GM12878 (cell line): ENCODE data around the gene RAD51B. TPM values are rescaled to one million over a fixed set of nuclear protein-coding genes. Genes with fewer than 3 reads are reported as not detected.
A peak's percentile ranks its signal among the peaks of the same experiment; 100 is the strongest.

Experiments used
- ATAC-seq: fragments of 200-7000 bp; cut with Tn5 transposase; 3 replicates; pipeline ENCODE4 v1.9.1; 2020; ENCODE audit warnings: mild to moderate bottlenecking, moderate library complexity
- BruUV-seq: library from RNA; stranded (reverse); fragments of 400-500 nt; replicated peaks from 2 replicates; lab custom pipeline; 2021; lab: Mats Ljungman, UMichigan
- CTCF ChIA-PET: fragments of 300-600 bp; sonication (Branson Sonifier 250); formaldehyde crosslinking; extraction: SDS; loops from one replicate; lab custom pipeline; 2021; ENCODE audit warnings: inconsistent platforms; lab: Yijun Ruan, JAX
- POLR2A ChIA-PET: fragments of 350-600 bp; formaldehyde crosslinking; extraction: SDS; loops from one replicate; lab custom pipeline; 2021; ENCODE audit warnings: inconsistent platforms; lab: Charles Lee
- RAD21 ChIA-PET: fragments of 300-600 bp; sonication (Branson Sonifier 250); formaldehyde crosslinking; loops from one replicate; lab custom pipeline; 2023; ENCODE audit warnings: antibody characterized with exemption; ENCODE audit not compliant: unreplicated experiment; lab: Charles Lee
- SMC1A ChIA-PET: fragments of 300-600 bp; sonication (Branson Sonifier 250); formaldehyde crosslinking; loops from one replicate; lab custom pipeline; 2023; ENCODE audit not compliant: unreplicated experiment, uncharacterized antibody; lab: Charles Lee
- DNase-seq: peaks from one replicate; pipeline ENCODE4 v3.0.0-alpha.2; 2011; ENCODE audit warnings: low read depth, low spot score
- FAIRE-seq: peaks from 3 replicates; lab custom pipeline; 2011; peaks lifted over from hg19 to GRCh38; lab: Jason Lieb, UNC
- H2AFZ ChIP-seq: 2 replicates; pipeline ENCODE4 v1.6.0; 2011; ENCODE audit warnings: low read depth, low read length, control low read depth; ENCODE audit not compliant: control insufficient read depth
- H3K27ac ChIP-seq: 2 replicates; pipeline ENCODE4 v1.5.1; 2011; ENCODE audit warnings: control low read depth; ENCODE audit not compliant: control insufficient read depth, insufficient read depth
- H3K27me3 ChIP-seq, 2 experiments: replicated peaks in 1 of 2; 2 replicates each; pipeline versions ENCODE4 v1.6.0 to v1.6.1; 2011; ENCODE audit warnings: low read length in 1 of 2; ENCODE audit not compliant: control insufficient read depth in 2 of 2, insufficient read depth in 2 of 2
- H3K36me3 ChIP-seq, 2 experiments: 2 replicates each; pipeline ENCODE4 v1.5.1; 2011; ENCODE audit warnings: low read length in 1 of 2; ENCODE audit not compliant: control insufficient read depth in 2 of 2, insufficient read depth in 2 of 2
- H3K4me1 ChIP-seq: 2 replicates; pipeline ENCODE4 v1.6.1; 2011; ENCODE audit warnings: mild to moderate bottlenecking, low read length, moderate library complexity, mixed read lengths; ENCODE audit not compliant: control insufficient read depth, insufficient read depth
- H3K4me2 ChIP-seq: 2 replicates; pipeline ENCODE4 v1.6.0; 2011; ENCODE audit warnings: control low read depth; ENCODE audit not compliant: control insufficient read depth, insufficient read depth
- H3K4me3 ChIP-seq: fragments of 200-600 bp; sonication (generic); 2 replicates; pipeline ENCODE4 v1.5.1; 2016
- H3K79me2 ChIP-seq: 2 replicates; pipeline ENCODE4 v1.6.0; 2011; ENCODE audit warnings: low read length; ENCODE audit not compliant: control insufficient read depth, insufficient read depth
- H3K9ac ChIP-seq: 2 replicates; pipeline ENCODE4 v1.8.0; 2011; ENCODE audit warnings: low read length, control low read depth, mixed read lengths; ENCODE audit not compliant: control insufficient read depth, insufficient read depth
- H3K9me3 ChIP-seq: replicated peaks from 3 replicates; pipeline ENCODE4 v1.5.1; 2011; ENCODE audit warnings: mild to moderate bottlenecking, low read length; ENCODE audit not compliant: control insufficient read depth, insufficient read depth
- H4K20me1 ChIP-seq: 2 replicates; pipeline ENCODE4 v1.6.0; 2011; ENCODE audit not compliant: control insufficient read depth, insufficient read depth
- BHLHE40 ChIP-seq, 2 experiments: fragments of 450-650 bp in 1 of 2; IDR thresholded peaks; 2 replicates each; pipeline ENCODE4 v1.6.1; 2011 to 2017; ENCODE audit warnings: low read depth in 2 of 2, borderline replicate concordance in 1 of 2, improper control_type of control experiment in 1 of 2, low read length in 1 of 2, mild to moderate bottlenecking in 1 of 2
- IKZF2 ChIP-seq, 2 experiments: fragments of 450-650 bp; IDR thresholded peaks; 2 replicates each; pipeline ENCODE4 v1.6.1; 2017; ENCODE audit warnings: mild to moderate bottlenecking in 2 of 2, moderate library complexity in 2 of 2
- IRF4 ChIP-seq: IDR thresholded peaks from 2 replicates; pipeline ENCODE4 v1.6.1; 2011; ENCODE audit warnings: low read depth, low read length
- JUND ChIP-seq: IDR thresholded peaks from 2 replicates; pipeline ENCODE4 v1.6.1; 2012; ENCODE audit warnings: low read depth, mild to moderate bottlenecking, low read length, improper control_type of control experiment, moderate library complexity
- LARP7 ChIP-seq: fragments of 450-650 bp; IDR thresholded peaks from 2 replicates; pipeline ENCODE4 v1.6.1; 2017; ENCODE audit warnings: mild to moderate bottlenecking
- MEF2B ChIP-seq: fragments of 450-650 bp; IDR thresholded peaks from 2 replicates; pipeline ENCODE4 v1.6.1; 2018; ENCODE audit warnings: mild to moderate bottlenecking, moderate library complexity; ENCODE audit not compliant: partially characterized antibody, poor library complexity, severe bottlenecking
- MXI1 ChIP-seq: fragments of 150-350 bp; IDR thresholded peaks from 2 replicates; pipeline ENCODE4 v1.6.1; 2011; ENCODE audit warnings: low read depth, mild to moderate bottlenecking, inconsistent platforms, low read length, improper control_type of control experiment
- NR2F1 ChIP-seq: fragments of 450-650 bp; conservative IDR thresholded peaks from 2 replicates; pipeline ENCODE4 v1.6.1; 2017; ENCODE audit warnings: mild to moderate bottlenecking
- NRF1 ChIP-seq: conservative IDR thresholded peaks from 2 replicates; pipeline ENCODE4 v1.6.1; 2011; ENCODE audit warnings: mild to moderate bottlenecking, low read depth, low read length, improper control_type of control experiment
- POU2F2 ChIP-seq: IDR thresholded peaks from 3 replicates; pipeline ENCODE4 v1.6.1; 2011; ENCODE audit warnings: low read depth, mild to moderate bottlenecking, low read length, borderline replicate concordance
- RUNX3 ChIP-seq: IDR thresholded peaks from 2 replicates; pipeline ENCODE4 v1.6.1; 2012; ENCODE audit warnings: low read length, inconsistent platforms
- SREBF1 ChIP-seq: IDR thresholded peaks from 2 replicates; pipeline ENCODE4 v1.6.1; 2012; ENCODE audit warnings: mild to moderate bottlenecking, low read length
- TARDBP ChIP-seq: IDR thresholded peaks from 2 replicates; pipeline ENCODE4 v1.6.1; 2016; ENCODE audit warnings: borderline replicate concordance
- ZBTB11 ChIP-seq: fragments of 450-650 bp; formaldehyde crosslinking; IDR thresholded peaks from 2 replicates; pipeline ENCODE4 v1.5.0; 2022; ENCODE audit warnings: mild to moderate bottlenecking, missing genetic modification characterization
- ZNF274 ChIP-seq: IDR thresholded peaks from one replicate; pipeline ENCODE4 v1.8.0; 2011; ENCODE audit not compliant: insufficient read length, insufficient read depth
- ZNF592 ChIP-seq: fragments of 450-650 bp; IDR thresholded peaks from 2 replicates; pipeline ENCODE4 v1.6.1; 2017; ENCODE audit warnings: mild to moderate bottlenecking, moderate library complexity
- WGBS: methylation state at CpG from one replicate; pipeline ENCODE4 v1.1.6; 2016; ENCODE audit warnings: low lambda C conversion rate; ENCODE audit not compliant: insufficient replicate concordance, insufficient coverage; ENCODE audit errors: missing lambda C conversion rate; 5-methylcytosine and 5-hydroxymethylcytosine counted together
- in situ Hi-C: fragments of 300-500 bp; cut with MboI; formaldehyde crosslinking; loops from 9 replicates; pipeline ENCODE4 v1.14.3; 2018; ENCODE audit warnings: mixed read lengths
- intact Hi-C: fragments of 100-400 bp; cut with micrococcal nuclease; formaldehyde crosslinking; loops from one replicate; pipeline ENCODE4 v1.14.2; 2022; ENCODE audit not compliant: unreplicated experiment
- polyA plus RNA-seq, 11 experiments: library from polyadenylated mRNA; depleted of rRNA in 4 of 11; unstranded in 6 of 11; stranded (reverse) in 5 of 11; fragments of >200 nt; fragmentation: Nextera tagmentation in 4 of 11; fragmentation: Illumina TruSeq in 1 of 11; extraction: Ambion mirVana in 4 of 11; extraction: Trizol in 1 of 11; gene quantifications; 1 replicate in 1 of 11; 2 replicates in 10 of 11; pipeline versions ENCODE4 v1.2.1 to v1.2.3, GENCODE V29; 2011 to 2016; ENCODE audit warnings: inconsistent platforms in 2 of 11, missing spikeins in 2 of 11, low read depth in 1 of 11
- total RNA-seq, 4 experiments: library from RNA; depleted of rRNA in 3 of 4; stranded (reverse); fragments of >200 nt in 3 of 4; fragmentation: Illumina TruSeq in 1 of 4; extraction: Trizol in 1 of 4; gene quantifications; 2 replicates each; pipeline versions ENCODE4 v1.2.1 to v1.2.3, GENCODE V29; 2013 to 2021

The RAD51B gene
- total and polyA plus RNA-seq, 10 of the 15 experiments (the other 5 are each of a cell fraction or from before 2014, with no cell fraction given) = 9.8 to 26.8 (median 21.3) TPM

GRCh38 chr14:68327231-68327630 is 507.7 kb downstream of the RAD51B start:
- H2AFZ ChIP-seq = no peak overlapping the region
- in situ Hi-C loops = no loop called here
- no peaks in the 10 kb centered on the region for H3K27me3 ChIP-seq
- H3K4me1 ChIP-seq = peaks cover 29% of the 10 kb centered on the region
- H3K4me3 ChIP-seq = no peak overlapping the region
- FAIRE-seq = no peak
- no peaks in the 10 kb centered on the region for H3K9me3 ChIP-seq
- ATAC-seq = peak; percentile 43
- intact Hi-C loops = loop anchor here (5.0 kb wide), 1 partner anchor 40 kb away; no protein-coding TSS in a partner anchor
- ChIA-PET RAD21 (interaction anchor here (0.9 to 2.3 kb wide), 6 partner anchors 8 to 186 kb away, joined by 3 to 21 read pairs (median 4); no protein-coding TSS in a partner anchor), POLR2A (interaction anchor here (0.6 to 2.9 kb wide), 5 partner anchors 11 to 48 kb away, joined by 3 to 14 read pairs (median 6); no protein-coding TSS in a partner anchor), CTCF (no interaction called here), SMC1A (interaction anchor here (0.7 to 3.3 kb wide), 9 partner anchors 8 to 78 kb away, joined by 3 to 37 read pairs (median 11); no protein-coding TSS in a partner anchor)
- no peaks in the 10 kb centered on the region for H4K20me1 ChIP-seq
- no peak for DNase-seq
- WGBS = 100% methylated on average over 3 of the region's 3 CpGs
- no peaks in the 10 kb centered on the region for H3K79me2 ChIP-seq
- H3K27ac ChIP-seq = peak overlapping the region; percentile 54; the same call in 1 of the 2 replicates
- no peaks in the 10 kb centered on the region for H3K36me3 ChIP-seq
- H3K4me2 ChIP-seq = no peak overlapping the region
- H3K9ac ChIP-seq = no peak overlapping the region
- no TSS peak for BruUV-seq
- TF ChIP-seq ZBTB11 (no peak), ZNF274 (no peak), NRF1 (no peak), LARP7 (no peak), MXI1 (no peak), IKZF2 (IDR thresholded peaks at IDR 0.05) (peak in 1 of 2 experiments; percentile 21; a peak in 2 of 4 replicates), TARDBP (no peak), NR2F1 (no peak), MEF2B (no peak), BHLHE40 (IDR thresholded peaks at IDR 0.05; ENCODE audit: borderline replicate concordance in 1 of 2, low read depth in 2 of 2, low read length in 1 of 2) (no peak), RUNX3 (no peak), POU2F2 (no peak), IRF4 (no peak), SREBF1 (no peak), JUND (no peak), ZNF592 (no peak)
